Stimulated activated CD4-positive, alpha-beta T cell treated with anti-CD3 and anti-CD28 coated beads, Interleukin-1b, Interleukin-23, amount 100 ng/mL, for 24 hours (primary cell): ENCODE data around the gene SPAG8.

Source experiments
- DNase-seq, 4 experiments: peaks; one replicate each; pipeline ENCODE4 v3.0.0-alpha.2; 2020; ENCODE audit warnings: low read depth in 4 of 4, low spot score in 1 of 4

SPAG8 gene, protein sequence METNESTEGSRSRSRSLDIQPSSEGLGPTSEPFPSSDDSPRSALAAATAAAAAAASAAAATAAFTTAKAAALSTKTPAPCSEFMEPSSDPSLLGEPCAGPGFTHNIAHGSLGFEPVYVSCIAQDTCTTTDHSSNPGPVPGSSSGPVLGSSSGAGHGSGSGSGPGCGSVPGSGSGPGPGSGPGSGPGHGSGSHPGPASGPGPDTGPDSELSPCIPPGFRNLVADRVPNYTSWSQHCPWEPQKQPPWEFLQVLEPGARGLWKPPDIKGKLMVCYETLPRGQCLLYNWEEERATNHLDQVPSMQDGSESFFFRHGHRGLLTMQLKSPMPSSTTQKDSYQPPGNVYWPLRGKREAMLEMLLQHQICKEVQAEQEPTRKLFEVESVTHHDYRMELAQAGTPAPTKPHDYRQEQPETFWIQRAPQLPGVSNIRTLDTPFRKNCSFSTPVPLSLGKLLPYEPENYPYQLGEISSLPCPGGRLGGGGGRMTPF

DNA sequence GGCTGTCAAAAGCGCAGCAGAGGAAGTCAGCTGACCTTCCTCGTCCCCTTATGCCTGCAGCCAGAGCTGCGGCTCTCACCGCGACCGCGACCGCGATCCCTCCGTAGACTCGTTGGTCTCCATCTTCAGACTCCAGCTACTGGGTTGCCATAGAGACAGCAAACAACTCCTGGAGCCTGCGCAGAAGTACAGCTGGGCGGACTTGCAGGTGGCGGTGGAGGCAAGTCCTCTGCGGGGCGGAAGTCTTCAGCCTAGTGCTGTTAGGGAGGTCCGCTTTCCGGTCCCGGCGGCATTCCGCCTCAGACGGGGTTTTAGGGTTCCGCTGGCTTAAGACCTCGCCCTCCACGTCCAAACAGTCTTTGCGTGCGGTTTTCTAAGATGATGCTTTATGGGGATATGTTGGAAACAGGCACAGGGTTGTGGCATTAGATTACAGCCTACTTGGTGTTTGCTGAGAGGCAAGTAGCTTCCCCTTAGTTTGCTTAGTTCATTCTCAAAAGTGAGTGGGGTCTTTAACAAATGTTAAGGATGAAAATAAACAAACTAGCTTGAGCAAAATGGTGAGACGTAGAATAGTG, at the start of gene SPAG8:
Gene SPAG8 (minus strand): TSS at position 238 of the 578 bp plus-strand sequence. CDS start 115 bp downstream, at position 123.
- DNase-seq: peak; percentile 75 to 88 (median 86)

DNA sequence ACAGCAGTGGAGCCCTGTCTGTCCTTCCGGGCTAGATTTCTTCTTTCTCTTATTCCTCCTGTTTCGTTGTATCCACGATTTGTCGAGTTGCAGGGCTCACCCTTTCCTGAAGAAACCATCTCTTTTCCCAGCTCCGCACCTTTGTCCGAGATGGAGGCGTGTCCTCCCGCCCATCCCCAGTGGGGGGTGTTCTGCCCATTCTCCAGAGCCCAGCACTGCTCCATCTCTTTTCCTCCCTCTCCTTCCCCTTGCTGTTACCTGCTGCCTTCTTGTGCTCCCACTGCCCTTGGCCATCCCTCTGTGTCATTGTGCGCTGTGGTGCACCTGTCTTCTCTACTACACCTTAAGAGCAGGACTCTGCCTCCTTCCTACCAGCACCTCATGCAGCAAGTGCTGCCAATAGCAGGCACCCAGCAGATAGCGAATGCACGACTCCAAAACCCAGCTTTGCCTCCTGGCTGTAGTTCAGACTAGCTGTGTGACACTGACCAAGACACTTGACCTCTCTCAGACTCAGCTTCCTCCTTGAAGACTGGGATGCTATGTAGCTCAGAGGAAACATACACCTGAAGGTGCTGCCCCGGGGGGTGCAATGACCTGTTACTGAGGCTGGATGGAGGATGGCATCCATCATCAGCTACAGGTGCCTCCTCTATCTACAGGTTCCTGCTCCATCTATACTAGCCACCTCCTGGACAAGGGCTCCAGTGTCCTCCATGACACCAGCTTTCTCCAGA, 49.3 kb upstream of the SPAG8 start:
- DNase-seq: no peak

DNA sequence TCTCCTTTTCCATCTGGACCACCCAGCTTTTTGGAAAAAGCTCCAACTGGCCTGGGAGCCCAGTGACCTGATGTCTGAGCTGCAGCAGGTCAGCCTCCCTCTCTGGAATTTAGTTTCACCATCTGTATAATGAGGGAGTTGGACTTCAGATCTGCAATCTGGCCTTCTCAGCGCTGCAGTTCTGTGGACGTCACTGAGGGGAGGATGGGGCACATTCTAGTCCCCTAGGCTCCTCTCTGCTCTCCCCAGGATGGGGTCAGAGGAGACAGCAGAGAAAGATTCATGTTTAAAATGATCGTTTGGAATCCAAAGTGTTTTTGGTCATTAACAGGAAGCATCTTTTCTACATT, 47.9 kb upstream of the SPAG8 start:
- DNase-seq: no peak

DNA sequence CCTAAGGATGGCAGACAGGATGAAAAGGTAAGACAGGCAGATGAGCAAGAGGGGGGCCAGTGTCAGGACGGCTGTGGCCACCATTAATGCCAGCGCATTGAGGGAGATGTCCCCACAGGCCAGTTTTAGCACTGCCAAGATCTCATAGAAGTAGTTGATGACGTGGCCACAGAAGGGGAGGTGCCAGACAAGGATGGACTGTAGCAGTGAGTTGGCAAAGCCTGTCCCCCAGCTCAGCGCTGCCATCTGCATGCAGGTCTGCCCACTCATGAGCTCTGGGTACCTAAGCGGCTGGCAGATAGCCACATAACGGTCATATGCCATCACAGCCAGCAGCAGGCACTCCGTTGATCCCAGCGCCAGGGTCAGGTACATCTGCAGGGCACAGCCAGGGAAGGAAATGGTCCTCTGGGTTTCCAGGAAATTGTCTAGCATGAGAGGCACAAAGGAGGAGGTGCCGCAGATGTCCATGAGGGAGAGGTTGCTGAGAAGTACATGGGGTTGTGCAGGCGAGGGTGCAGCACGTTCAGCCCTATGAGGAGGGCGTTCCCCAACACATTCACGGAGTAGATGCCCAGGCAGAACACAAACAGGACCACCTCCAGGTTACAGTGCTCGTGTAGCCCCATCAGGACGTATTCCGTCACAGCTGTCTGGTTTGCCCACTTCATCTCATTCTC, 47.4 kb upstream of the SPAG8 start:
- no peak for DNase-seq

DNA sequence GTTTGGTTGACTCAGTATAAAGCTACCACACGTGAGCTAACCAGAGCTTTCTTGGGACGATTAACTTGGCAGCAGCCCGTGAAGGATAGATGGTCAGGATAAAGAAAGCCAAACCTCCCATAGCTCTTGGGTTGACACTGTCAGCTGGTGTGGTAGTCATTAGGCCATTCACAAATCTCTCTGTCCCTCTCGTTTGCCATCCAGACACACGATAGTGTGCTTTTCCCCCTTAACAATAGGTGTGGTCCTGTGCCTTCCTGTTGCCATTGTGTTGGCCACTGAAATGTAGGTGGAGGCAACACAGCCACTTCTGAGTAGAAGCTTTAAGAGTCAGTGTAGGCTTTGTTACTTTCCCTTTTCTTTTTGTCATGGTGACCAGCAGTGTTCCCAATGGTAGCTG, 46.4 kb upstream of the SPAG8 start:
- DNase-seq: no peak

DNA sequence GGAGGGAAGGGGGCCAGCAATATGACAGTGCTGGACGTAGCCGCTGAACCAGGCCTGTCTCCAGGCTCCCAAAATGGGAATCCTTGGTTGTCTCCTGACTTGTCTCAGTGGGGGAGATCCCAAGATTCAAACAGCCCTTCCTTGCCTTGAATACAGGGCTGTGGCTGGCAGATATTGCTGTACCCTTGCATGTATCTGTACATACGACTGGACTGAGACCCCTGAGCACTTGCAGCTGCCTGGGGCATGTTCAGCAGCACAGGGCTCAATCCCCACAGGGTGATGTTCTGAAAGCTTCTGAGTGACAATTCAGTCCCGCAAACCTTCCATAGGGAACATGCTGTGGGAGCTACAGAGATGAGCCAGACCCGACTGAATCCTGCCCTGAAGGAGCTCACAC, 44.8 kb upstream of the SPAG8 start:
- DNase-seq: no peak

DNA sequence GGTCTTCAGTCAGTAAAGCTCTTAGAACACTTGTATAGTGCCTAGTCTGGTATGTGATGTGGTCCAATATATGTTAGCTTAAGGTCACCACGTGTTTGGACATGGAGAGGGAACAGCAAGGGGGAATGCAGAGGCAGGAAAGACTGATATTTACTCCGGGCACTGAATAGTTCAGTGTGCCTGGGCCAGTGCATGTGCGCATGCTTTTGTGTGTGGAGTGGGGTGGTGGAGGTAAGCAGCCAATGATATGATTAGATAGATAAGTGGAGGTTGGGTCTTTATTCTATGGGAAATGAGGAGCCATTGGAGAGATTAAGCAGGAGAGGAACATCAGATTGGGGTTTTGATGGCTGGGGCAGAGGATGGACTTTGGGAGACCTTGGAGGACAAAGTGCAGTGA, 44.1 kb upstream of the SPAG8 start:
- no peak for DNase-seq

DNA sequence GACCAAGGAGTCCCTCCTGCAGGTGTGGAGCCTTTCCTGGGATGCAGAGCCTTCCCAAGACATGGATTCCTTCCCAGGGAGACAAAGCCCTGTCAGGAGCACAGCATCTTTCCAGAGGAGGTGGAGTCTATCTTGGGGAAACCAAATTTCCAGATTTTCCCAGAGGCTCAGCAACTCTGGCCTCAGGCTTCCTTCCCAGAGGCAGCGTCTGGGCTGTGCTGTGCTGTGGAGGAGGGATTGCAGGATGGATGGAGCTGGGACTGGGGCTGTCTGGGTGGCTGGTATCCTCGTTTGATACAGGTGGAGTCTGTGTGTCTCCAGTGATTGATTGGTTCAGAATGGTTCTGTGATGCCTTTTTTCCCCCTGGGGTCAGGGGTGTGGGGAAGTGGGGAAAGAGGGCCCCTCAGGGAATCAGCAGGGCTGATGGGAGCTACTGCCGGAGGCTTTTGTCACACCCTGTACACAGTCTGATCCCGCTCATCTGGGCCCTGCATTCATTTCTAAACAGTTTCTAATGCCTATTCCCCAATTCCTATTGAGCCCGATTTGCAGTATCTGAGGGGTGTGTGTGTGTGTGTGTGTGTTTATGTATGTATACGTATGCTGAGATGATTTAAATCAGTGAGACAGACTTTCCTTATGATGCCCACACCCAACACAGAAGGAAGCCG, 42.2 kb upstream of the SPAG8 start:
- DNase-seq: no peak

DNA sequence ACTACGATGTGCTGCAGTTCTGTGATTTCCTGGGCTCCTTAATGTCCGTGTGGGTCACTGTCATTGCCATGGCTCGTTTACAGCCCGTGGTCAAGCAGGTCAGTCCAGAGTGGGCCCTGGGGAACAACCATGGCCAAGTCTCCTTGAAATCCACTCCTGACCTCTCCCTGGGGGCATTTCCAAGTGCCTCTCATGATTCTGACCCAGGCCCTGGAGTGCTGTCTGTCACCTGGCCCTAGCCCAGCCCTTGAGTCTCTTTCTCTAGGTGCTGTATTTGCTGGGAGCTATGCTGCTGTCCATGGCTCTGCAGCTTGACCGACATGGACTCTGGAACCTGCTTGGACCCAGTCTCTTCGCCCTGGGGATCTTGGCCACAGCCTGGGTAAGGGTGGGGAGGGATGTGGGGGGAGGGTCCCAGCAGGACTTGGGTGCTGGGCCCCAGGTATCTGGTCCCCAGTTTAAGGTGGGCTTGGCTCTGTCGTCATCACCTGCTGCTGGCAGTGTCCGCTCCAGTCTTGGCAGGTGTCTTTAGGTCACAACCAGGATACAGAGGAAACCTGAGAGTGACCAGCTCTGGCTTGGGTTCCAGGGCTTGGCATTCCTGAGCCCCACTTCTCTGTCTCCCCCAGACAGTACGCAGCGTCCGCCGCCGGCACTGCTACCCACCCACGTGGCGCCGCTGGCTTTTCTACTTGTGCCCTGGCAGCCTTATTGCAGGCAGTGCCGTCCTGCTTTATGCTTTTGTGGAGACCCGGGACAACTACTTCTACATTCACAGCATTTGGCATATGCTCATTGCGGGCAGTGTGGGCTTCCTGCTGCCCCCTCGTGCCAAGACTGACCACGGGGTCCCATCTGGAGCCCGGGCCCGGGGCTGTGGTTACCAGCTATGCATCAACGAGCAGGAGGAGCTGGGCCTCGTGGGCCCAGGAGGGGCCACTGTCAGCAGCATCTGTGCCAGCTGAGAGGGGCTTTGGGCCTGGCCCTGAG, 41.1 kb upstream of the SPAG8 start:
- DNase-seq: no peak

DNA sequence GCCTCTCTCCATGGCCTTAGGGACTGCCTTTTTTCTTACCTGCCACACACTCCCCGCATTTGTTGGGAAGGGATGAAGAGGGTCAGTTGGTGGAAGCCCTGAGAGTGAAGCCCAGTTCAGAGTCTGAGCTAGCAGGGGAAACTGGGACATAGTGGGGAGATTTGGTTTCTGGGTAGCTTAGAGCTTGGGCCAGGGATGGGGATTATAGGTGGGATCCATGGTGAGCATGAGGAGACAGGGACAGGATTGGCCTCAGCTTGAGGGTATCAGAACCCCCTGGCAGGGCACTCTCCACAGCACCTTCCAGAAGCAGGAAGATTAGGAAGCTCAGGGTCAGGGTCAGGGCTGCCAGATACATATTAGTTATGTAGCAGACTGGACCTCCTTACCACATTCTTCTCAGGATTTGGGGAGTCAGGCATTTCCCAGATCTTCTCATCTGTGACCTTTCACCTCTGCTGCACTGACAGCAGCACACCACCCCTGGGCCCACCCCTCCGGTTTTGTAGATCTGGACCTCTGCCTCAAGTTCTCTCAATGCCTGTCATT, 40.3 kb upstream of the SPAG8 start:
- no peak for DNase-seq

DNA sequence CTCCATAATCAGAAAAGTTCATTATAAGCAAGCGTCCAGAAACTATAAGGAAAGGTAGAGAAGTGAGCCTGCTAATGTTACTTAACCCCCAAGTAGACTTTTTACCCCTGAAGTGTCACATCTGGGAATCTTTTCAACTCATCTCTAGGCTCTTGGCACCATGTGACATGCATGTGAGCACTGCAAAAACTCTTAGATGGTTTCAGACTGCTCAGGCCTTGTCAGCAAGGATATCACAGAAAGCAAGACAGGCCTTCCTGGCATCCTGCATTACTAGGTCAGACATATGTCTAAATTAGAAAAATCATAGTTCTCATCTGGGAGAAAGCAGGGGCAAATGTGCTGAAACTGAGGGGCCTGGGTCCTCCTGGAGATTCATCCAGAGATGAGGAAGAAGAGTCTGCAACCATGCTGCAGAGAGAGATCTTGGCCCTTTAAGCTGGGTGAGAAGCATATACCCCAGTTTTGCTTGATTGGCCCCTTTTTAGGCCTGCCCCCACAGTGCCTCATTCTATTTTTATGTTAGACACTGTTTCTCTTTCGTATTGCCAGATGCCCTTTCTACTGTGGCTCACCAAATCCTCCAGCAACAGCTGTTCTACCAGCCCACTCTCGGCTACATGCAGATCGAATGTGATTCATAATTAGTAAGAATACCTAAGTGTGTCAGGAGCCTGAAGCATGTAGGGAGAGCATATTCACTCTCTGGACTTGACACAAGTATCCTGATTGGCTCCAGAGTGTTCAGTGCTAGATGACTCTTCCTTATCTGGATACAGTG, 35.9 kb upstream of the SPAG8 start:
- DNase-seq: no peak

DNA sequence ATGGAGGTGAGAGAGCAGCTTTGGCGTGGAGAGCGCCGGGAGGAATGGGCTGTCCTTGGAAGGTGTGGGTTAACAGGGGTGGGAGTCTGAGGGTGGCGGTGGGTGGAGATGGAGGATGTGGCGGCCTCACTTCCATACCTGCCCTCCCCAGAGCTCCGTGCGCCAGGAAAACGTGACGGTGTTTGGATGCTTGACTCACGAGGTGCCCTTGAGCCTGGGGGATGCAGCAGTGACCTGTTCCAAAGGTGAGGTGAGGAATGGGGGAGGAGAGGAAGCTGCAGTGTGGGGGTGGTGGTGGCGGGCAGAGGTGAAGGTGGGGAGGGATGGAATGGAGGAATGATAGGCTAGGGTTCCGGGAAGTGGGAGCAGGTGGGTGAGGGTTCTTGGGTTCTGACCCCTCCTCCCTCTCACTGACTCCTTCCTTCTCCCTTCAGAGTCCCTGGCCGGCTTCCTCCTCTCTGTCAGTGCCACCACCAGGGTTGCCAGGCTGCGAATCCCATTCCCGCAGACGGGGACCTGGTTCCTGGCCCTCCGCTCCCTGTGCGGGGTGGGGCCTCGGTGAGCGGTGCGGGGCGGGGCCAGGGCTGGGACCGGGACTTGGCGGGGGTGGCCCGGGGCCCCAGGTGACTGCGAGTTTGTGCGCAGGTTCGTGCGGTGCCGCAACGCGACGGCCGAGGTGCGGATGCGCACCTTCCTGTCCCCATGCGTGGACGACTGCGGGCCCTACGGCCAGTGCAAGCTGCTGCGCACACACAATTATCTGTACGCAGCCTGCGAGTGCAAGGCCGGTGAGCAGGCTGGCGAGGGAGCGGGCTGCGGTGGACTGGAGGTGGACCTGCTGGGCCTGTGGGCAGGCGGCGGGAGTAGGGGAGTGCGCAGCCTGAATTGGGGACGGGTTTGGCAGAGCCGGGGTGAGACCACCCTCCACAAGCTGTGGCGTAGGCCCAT, 34.0 kb upstream of the SPAG8 start:
- no peak for DNase-seq

DNA sequence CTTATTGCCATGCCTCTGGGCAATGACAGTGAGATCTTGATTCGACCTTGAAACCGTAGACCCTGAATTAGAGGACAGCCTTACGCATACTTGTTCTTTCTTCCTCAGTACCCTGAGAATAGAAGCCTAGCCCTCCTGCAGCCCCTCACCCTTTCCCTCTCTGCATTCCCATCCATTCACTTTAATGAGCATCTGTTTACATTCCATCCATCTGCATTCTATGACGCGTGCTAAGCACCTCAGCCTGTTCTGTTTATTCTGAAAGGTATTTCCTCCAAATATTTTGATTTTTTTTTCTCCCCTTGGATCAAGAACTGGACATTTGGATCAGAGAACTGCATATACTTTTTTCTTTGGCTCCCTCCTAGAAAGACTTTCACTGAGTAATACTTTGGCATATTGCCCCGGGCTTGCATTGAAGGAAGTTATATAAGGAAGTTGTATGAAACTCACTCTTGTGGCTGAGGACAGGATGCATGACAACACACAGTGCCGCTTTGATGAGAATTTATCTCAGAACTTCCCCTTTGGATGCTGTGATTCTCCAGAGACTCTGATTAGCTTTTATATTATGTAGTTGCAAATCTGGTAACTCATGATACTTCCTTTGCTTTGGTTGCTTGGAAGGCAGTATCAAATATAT, 32.7 kb upstream of the SPAG8 start:
- no peak for DNase-seq

DNA sequence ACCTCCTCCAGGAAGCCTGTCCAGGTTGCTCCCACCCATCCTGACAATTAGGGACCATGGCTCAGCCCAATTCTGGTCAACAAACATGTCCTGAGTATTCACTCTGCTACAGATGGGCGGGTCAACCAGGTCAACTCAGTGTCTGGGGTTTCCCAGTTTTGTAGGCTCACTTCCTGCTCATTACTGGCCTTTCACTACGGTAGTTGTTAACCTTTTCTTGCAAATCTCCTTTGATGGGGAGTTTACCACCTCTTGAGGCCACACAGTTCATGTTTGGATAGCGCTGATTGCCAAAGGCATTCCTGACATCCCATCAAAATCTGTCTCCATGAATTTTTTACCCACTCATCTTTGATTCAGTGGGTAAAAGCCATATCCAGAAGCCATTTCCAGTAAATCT, 30.7 kb upstream of the SPAG8 start:
- no peak for DNase-seq

DNA sequence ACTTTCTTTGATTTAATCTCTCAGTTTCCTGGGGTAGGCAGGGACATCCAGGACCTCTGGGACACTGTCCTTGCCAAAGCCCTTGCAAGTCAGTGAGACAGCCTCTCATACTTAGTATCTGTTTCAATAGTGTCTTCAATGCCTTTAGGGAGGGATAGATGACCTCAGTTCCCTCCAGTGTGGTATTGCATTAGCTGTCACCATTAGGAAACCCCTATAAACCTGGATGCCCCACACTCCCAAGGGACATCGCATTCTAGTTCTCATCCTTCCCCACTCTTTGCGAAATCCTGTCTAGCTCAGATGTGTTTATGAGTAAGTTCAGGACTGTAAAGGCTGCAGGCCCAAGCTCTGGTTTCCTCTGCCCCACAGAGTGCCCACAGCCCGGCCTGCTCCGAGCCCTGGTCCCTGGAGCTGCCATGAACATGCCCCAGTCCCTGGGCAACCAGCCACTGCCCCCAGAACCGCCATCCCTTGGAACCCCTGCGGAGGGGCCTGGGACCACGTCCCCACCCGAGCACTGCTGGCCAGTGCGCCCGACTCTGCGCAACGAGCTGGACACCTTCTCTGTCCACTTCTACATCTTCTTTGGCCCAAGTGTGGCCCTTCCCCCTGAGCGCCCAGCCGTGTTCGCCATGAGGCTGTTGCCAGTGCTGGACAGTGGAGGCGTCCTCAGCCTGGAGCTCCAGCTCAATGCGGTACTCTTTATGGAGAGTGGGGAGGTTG, 30.1 kb upstream of the SPAG8 start:
- no peak for DNase-seq

DNA sequence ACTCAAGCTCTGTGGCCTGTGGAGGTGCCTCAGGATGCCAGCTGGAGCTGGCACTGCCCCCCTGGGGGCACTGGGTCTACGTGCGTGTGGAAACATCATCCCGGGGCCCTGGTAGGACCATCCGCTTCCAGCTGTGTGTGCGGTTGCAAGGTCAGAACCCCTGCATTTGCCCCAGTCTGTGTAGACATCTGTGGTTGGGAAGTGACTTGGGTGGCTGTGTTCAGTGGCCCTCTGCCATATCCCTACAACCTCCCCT, 29.5 kb upstream of the SPAG8 start:
- DNase-seq: no peak
